ENCODE data around the gene ZIC2. TPM values are rescaled to one million over a fixed set of nuclear protein-coding genes. Genes with fewer than 3 reads are reported as not detected.

The ZIC2 gene
- total RNA-seq, 1 experiment from 2014 or later, result 426 TPM

GRCh38 chr13:99998261-99998660 lies 16.7 kb downstream of the ZIC2 start:
- Histone ChIP-seq H3K4me1 (ENCODE audit: insufficient read depth, low read length) (peaks cover 5% of the 10 kb centered on the region; the same call in 1 of the 2 replicates), H2BK120ac (ENCODE audit: low read depth, low read length, poor library complexity, severe bottlenecking) (no peak overlapping the region), H3K23me2 (ENCODE audit: insufficient read length, low read depth, low read length, poor library complexity, severe bottlenecking) (peaks cover 19% of the 10 kb centered on the region), H3K23ac (ENCODE audit: insufficient read length, low read depth, low read length) (no peak overlapping the region), H3K4me2 (ENCODE audit: insufficient read depth, insufficient read length, low read length) (no peak overlapping the region), H2AK5ac (ENCODE audit: insufficient read length, low read length) (no peak overlapping the region), H2BK15ac (ENCODE audit: low read depth, low read length) (no peak overlapping the region), H3K18ac (ENCODE audit: insufficient read length, low read depth, low read length) (no peak overlapping the region), H3K27me3 (ENCODE audit: insufficient read depth, low read length) (peaks cover 20% of the 10 kb centered on the region; the same call in 1 of the 2 replicates), H3K27ac (ENCODE audit: insufficient read length, low read depth, low read length) (no peak overlapping the region), H3K14ac (ENCODE audit: insufficient read depth, low read length) (no peak overlapping the region), H3K9me3 (ENCODE audit: control insufficient read depth, low read depth, low read length) (no peaks in the 10 kb centered on the region), H3T11ph (ENCODE audit: low read length) (no peak overlapping the region), H2BK5ac (ENCODE audit: insufficient read length, low read length) (no peak overlapping the region), H4K5ac (ENCODE audit: insufficient read length, low read depth, low read length) (no peak overlapping the region), H4K91ac (ENCODE audit: insufficient read length, low read depth, low read length) (no peak overlapping the region), H4K8ac (replicated peaks; ENCODE audit: insufficient read length, low read depth, low read length) (no peak overlapping the region), H3K9ac (ENCODE audit: extremely low read depth, insufficient read length, low read length) (no peak overlapping the region), H3K4ac (ENCODE audit: low read depth, low read length) (no peak overlapping the region), H2BK20ac (ENCODE audit: low read depth, low read length, poor library complexity, severe bottlenecking) (no peak overlapping the region), H3K79me1 (ENCODE audit: insufficient read depth, low read depth, low read length, poor library complexity, severe bottlenecking) (no peaks in the 10 kb centered on the region), H2BK12ac (ENCODE audit: insufficient read length, low read depth, low read length) (no peak overlapping the region), H3K56ac (ENCODE audit: insufficient read length, low read depth, low read length) (no peak overlapping the region), H2AFZ (ENCODE audit: low read length) (no peak overlapping the region), H4K20me1 (ENCODE audit: control insufficient read depth, insufficient read depth, insufficient read length) (no peaks in the 10 kb centered on the region), H3K79me2 (ENCODE audit: insufficient read depth, low read length) (no peaks in the 10 kb centered on the region)
- H3K36me3 Mint-ChIP-seq (ENCODE audit: insufficient read depth in 1 of 3, low read depth in 3 of 3), result no peaks in the 10 kb centered on the region
- H3K4me1 Mint-ChIP-seq, result peaks cover 33 to 44% of the 10 kb centered on the region in 2 experiments
- peaks cover 42% of the 10 kb centered on the region for H3K27me3 Mint-ChIP-seq (ENCODE audit: low read depth)
- no peak overlapping the region for H3K4me3 Mint-ChIP-seq
- TF ChIP-seq, protein P1, sequence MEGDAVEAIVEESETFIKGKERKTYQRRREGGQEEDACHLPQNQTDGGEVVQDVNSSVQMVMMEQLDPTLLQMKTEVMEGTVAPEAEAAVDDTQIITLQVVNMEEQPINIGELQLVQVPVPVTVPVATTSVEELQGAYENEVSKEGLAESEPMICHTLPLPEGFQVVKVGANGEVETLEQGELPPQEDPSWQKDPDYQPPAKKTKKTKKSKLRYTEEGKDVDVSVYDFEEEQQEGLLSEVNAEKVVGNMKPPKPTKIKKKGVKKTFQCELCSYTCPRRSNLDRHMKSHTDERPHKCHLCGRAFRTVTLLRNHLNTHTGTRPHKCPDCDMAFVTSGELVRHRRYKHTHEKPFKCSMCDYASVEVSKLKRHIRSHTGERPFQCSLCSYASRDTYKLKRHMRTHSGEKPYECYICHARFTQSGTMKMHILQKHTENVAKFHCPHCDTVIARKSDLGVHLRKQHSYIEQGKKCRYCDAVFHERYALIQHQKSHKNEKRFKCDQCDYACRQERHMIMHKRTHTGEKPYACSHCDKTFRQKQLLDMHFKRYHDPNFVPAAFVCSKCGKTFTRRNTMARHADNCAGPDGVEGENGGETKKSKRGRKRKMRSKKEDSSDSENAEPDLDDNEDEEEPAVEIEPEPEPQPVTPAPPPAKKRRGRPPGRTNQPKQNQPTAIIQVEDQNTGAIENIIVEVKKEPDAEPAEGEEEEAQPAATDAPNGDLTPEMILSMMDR (conservative IDR thresholded peaks at IDR 0.05), result no peak
- H3K9me3 Mint-ChIP-seq, result peaks cover 0 to 6% of the 10 kb centered on the region in 2 experiments; a peak in 2 of 5 replicates
- no CpG with 5 or more reads among the region's 11 CpGs for WGBS (ENCODE audit: extremely low coverage, insufficient read length, low lambda C conversion rate)
- H3K27ac Mint-ChIP-seq, result no peak overlapping the region
- no peak for DNase-seq

Data from H9 (cell line).